T47D (cell line): Measurements from ENCODE around the gene DPF3.

Experiments used
- DNase-seq, 2 experiments: peaks; one replicate each; pipeline versions ENCODE4 v3.0.0 to v3.0.0-alpha.2; 2011 to 2012; ENCODE audit warnings: low read depth in 1 of 2, low spot score in 1 of 2
- JUND ChIP-seq: IDR thresholded peaks from 2 replicates; pipeline ENCODE4 v1.6.1; 2012; ENCODE audit warnings: low read depth
- in situ Hi-C: cut with HindIII; loops from 2 replicates; pipeline ENCODE4 v1.10.0; 2016; ENCODE audit warnings: low sequenced_read_pairs, low pct_unique_long_range_greater_than_20kb

Gene DPF3

DNA sequence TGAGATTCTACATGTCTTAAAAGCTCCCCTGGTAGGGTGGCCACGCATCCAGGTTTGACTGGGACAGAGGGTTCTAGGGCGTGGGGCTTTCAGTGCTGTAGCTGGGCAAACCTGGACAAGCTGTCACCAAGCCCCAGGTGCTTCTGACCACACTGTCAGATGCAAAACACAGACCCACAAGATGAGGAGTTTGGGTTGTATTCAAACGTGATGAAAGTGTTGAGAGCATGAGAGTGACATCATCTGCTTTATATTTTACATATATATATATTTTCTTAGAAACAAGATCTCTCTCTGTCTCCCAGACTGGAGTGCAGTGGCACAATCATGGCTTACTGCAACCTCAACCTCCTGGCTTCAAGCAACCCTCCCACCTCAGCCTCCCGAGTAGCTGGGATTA is 210.1 kb downstream of the DPF3 start:
- no peak for DNase-seq
- in situ Hi-C loops, result no loop called here
- TF ChIP-seq JUND, result no peak

DNA sequence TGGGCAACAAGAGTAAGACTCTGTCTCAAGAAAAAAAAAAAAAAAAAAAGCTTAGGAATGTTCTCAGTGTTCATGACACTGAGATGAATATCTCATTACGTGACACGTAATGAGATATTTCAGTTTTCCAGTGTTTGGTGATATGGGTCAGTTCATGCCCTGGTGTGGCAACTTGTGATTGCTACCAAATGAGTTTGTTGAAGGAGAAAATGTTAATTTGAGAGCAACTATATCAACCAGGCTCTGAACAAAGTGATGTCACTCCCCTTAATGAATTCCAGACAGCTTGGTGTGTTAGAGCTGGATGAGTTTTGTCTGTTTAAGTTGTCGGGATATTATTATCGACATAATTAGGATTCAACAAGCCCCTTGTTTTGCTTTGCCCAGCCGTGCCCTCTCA is 211.7 kb downstream of the DPF3 start:
- no peak for DNase-seq
- in situ Hi-C loops, result no loop called here
- no peak for TF ChIP-seq JUND

DNA sequence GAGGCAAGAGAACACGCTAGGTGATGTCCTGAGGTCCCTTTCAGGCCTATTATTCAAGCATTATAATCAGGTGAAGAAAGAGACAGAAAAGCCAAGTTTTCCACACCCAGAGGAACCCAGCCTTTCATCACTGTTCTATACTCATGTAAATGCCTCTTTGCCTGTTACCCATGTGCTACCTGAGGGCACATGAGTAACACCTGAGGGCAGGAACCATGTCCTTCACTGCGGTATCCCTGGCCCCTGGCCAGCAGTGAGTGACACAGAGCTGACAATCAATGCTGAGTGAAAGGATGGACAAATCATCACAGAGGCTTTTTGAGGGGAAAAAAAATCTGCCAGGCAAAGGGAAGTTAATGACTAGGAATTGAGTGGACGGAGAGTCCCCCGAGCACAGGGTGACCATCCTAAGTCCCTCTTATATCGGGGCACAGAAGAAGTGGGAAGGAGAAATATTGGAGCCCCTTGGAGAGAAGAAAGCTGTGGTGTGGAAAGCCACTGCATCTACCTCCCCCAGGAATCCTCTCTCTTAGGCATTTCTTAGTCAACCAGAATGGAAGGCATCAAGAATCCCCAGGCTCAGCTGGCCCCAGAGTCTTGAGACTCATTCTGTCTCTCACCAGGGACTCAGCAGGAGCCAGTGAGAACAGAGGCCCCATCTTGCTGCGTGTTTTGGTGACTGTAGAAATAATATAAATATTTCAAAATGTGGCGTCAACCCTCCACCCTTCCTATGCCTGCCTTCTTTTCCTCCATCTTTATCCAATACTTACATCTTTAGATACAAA is 212.9 kb downstream of the DPF3 start:
- TF ChIP-seq JUND, result no peak
- no peak for DNase-seq
- in situ Hi-C loops, result no loop called here

DNA sequence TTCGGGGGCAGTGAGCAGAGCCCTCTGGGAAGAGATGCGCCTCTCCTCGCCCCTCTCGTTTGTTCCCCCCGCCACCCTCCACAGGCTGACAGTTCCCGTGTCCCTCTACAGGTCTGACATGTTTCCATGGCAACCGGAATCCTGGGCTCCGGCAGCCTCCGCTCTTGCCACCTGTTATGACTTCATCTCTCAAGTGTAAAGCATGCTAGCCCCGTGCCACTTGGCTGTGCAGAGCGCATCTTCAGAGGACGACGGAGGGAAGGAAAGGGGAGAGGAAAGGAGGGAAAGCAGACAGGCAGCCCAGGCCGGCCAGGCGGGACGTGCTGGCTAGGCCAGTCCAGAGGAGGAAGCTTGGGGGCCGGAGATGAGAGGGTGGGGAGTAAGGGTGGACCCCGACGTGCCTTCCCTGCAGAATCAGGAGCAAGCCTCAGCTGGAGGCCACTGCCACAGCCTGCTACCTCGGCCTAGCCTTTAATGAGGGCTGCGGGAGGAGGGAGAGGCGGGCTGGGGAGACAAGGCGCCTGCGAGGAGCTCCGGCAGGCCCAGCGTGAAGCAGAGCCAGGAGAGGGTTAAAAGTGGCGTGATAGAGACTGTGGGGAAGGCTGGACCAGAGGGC is 214.3 kb downstream of the DPF3 start:
- in situ Hi-C loops, result no loop called here
- no peak for TF ChIP-seq JUND
- DNase-seq, result no peak

DNA sequence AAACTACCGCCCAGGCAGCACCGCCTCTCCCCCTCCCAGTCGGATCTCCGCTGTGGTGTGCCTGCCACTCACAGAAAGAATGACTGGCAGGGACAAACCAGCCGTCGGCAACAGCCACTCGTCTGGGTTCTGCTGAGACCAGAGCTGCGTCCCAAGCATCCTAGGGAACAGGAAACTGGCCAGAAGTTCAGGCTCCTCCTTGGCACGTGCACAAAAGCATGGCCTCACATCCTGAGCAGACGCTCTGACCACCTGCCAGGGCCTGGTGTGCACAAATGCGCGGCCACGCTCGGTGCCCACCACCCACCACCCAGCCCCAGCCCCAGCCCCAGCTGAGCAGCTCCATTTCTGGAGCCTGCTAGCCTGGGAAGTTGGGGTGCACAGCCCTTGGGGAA is 214.8 kb downstream of the DPF3 start:
- no peak for DNase-seq

DNA sequence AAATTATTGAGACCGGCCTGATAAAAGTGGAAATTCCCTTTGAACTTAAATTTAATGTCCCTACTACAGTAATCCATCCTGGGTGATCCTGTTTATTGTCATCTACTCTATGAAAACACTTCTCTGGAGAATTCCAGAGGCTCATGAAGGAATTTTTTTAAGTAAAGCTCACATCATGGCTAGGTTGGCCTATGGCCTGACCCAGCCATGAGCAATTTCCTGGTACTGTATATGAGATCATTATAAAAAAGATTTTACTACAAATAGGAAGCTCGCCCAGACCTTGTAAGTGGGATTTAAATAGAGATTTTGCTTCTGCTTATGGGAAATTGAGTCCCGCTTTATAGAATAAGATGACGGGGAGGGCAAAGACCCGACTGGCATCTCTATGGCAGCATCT is 215.5 kb downstream of the DPF3 start:
- no peak for TF ChIP-seq JUND
- DNase-seq, result no peak
- in situ Hi-C loops, result no loop called here

More for the DNA sequence above, 214.8 kb downstream of the DPF3 start:
- TF ChIP-seq JUND, result no peak
- in situ Hi-C loops, result no loop called here

DNA sequence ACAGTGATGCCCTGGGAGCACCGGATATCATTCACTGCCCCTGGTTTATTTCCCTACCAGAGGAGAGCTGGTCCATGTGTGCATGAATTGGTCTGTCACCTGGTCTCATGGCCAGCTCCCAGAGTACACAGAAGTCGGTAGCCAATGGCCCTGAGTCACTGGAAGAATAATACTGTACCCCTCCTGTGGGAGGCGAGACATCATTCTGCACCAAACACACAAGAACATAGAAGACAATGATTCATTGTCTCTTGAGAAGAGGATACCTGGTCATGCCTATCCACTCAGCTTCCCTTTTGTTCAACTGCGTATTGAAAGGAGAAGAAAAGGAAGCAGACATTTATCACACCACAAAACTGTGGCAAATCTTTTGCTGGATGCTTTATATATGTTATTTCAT is 216.2 kb downstream of the DPF3 start:
- DNase-seq, result no peak
- in situ Hi-C loops, result no loop called here
- no peak for TF ChIP-seq JUND

DNA sequence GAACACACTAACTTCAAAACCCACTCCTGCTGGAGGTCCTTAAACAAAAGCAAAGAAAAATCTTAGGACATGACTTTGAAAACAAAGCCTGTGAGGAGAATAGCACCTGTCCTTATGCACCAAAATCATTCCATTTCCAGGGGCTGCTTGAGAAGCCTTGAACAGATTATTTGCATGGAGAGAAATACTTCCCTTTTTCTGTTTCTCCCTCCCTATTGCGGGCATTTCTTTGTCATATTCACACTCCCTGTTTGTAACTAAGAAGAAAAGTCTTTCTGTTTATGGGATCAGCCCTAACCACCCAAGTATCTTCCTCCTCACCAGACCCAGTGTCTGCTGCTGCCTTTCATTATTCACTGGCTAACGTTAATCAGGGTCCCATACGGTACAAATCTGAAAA is 218.8 kb downstream of the DPF3 start:
- in situ Hi-C loops, result no loop called here
- no peak for TF ChIP-seq JUND
- no peak for DNase-seq

DNA sequence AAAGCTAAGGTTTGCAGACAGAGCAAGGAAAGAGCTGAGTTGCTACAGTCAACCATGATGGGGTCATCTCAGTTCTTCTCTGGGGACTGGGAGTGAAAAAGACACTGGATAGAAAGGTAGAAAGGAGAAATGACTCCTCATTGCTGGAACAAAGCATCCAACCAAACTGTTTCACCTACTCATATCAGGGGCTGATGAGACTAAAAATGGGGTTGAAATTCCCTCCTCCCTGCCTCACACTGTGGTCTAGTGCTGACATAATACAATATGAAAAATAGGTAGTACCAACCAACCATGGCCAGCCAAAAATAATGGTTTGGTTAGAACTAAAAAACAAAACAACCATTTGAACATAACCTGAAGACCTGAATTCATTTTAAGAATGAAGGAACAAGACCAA is 220.7 kb downstream of the DPF3 start:
- DNase-seq, result no peak
- TF ChIP-seq JUND, result no peak
- in situ Hi-C loops, result no loop called here

DNA sequence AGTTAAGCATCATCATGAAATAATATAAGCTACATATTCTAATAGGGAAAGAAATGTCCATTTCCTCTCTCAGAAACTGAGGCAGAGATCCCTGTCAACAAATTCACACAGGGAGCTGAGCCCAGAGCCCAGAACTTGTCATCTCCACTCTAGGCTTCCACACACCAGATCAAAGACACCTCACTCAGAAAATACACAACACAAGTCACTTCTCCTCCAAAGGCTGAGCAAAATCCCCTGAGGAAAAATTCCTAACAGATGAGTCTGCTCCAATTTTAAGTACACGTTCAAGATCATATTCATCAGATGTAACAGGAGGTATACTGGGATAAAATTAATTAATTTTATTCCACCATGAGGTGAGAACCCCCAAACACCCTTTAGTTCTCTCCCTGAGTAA is 227.3 kb downstream of the DPF3 start:
- in situ Hi-C loops, result no loop called here
- no peak for TF ChIP-seq JUND
- DNase-seq, result peak in 1 of 2 experiments; percentile 40

DNA sequence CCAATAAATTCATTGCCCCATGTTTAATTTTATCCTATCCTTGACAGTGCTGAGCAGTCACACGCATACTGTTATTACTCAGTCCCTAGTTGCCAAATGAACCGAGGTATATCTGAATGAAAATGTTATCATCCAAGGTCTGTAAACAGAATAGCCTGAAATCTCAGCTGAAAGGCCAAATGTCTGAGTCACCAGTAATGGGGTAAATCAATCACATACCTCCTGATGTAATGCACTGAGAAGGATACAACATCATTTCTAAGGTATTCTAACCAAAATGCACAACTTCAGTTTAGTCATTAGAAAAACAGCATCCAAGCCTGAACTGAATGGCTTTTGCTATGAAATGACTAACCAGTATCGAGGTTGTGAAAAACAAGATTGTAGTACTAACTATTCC is 228.6 kb downstream of the DPF3 start:
- no peak for DNase-seq
- in situ Hi-C loops, result no loop called here
- no peak for TF ChIP-seq JUND

DNA sequence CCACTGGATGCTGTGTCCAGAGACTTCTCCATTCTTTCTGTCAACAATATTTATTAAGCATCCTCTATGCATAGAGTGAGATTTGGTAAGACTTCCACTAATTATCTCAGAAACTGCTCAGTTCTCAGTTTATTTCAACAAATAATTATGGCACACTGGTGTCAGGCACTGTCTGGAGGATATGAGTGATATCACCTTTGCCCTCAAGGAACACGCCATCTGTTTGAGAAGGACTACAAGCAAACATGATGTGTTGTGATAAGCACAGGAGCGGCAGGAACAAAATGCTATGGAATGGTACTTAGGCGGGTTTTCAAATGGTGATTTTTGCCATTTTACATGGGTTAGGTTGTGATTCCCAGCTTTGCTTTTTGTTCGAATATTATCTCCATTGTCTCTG is 229.2 kb downstream of the DPF3 start:
- no peak for DNase-seq
- TF ChIP-seq JUND, result no peak
- in situ Hi-C loops, result no loop called here

DNA sequence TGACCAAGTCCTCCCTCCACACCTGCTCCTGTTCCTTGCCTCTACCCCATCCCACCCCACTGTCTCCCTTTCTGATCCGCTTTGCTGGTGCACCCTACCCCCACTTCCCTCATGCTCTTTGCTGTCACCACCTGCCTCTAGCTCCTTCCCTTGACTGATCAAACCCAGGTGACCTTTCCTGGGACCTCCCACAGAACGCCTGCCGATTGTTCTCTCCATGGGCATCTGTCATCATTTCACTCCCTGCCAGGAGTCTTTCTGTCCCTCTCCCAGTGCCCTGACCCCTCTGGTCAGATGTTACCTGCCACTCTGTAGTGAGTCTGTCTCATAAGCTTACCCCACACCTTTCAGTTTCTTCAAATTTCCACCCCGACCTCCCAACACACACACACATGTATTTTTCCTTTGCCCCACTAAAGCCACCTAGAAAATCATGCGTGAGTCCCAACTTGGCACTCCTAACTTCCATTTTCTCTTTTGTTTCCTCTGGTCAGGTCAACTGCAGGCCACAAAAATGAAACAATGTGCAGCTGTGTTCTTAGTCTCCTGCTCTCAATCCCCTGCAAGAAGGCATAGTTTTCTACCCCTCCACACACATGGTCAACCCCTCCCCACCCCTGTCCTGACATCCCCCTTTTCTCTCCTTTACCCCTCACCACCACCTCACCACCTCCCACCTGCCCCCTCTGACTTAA is 229.8 kb downstream of the DPF3 start:
- TF ChIP-seq JUND, result no peak
- in situ Hi-C loops, result no loop called here
- DNase-seq, result no peak
